A673 (cell line): ENCODE results near the gene ANKLE2.

ENCODE experiments used
- EZH2 ChIP-seq: fragments of 200-600 bp; sonication (generic); IDR thresholded peaks from 2 replicates; pipeline ENCODE4 v1.6.1; 2017; ENCODE audit warnings: borderline replicate concordance, low read depth, mild to moderate bottlenecking, mixed read lengths, antibody characterized with exemption, low read length; ENCODE audit not compliant: poor library complexity, severe bottlenecking
- TF ChIP-seq, protein P1 (sequence below): fragments of 300-800, 200-600 bp; sonication (generic); conservative IDR thresholded peaks from 2 replicates; pipeline ENCODE4 v1.5.1; 2017; ENCODE audit warnings: low read depth, mild to moderate bottlenecking, antibody characterized with exemption, low read length, moderate library complexity, mixed read lengths

GRCh38 chr12:132675757-132676432 is 85.7 kb downstream of the ANKLE2 start:
- TF ChIP-seq, protein P1, sequence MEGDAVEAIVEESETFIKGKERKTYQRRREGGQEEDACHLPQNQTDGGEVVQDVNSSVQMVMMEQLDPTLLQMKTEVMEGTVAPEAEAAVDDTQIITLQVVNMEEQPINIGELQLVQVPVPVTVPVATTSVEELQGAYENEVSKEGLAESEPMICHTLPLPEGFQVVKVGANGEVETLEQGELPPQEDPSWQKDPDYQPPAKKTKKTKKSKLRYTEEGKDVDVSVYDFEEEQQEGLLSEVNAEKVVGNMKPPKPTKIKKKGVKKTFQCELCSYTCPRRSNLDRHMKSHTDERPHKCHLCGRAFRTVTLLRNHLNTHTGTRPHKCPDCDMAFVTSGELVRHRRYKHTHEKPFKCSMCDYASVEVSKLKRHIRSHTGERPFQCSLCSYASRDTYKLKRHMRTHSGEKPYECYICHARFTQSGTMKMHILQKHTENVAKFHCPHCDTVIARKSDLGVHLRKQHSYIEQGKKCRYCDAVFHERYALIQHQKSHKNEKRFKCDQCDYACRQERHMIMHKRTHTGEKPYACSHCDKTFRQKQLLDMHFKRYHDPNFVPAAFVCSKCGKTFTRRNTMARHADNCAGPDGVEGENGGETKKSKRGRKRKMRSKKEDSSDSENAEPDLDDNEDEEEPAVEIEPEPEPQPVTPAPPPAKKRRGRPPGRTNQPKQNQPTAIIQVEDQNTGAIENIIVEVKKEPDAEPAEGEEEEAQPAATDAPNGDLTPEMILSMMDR, result no peak
- no peak for TF ChIP-seq EZH2
